ENCODE results near the gene KCNG2. TPM values are rescaled to one million over a fixed set of nuclear protein-coding genes. Genes with fewer than 3 reads are reported as not detected.

KCNG2 gene
- total RNA-seq, 2 experiments from 2014 or later: not detected

GRCh38 chr18:79779021-79779699, 18.6 kb upstream of the KCNG2 start:
- H3K9me2 ChIP-seq (ENCODE audit: insufficient read depth, low read length): no peaks in the 10 kb centered on the region
- CTCF ChIA-PET (ENCODE audit: unreplicated experiment): no interaction called here
- no peak overlapping the region for H3K4me2 ChIP-seq (ENCODE audit: low read length)
- no peak overlapping the region for H2AFZ ChIP-seq (ENCODE audit: low read length)
- no peak for DNase-seq (ENCODE audit: low spot score)
- no TSS peak for BruUV-seq (replicated peaks)
- H3K4me3 ChIP-seq (ENCODE audit: low read depth, low read length, poor library complexity, severe bottlenecking): no peak overlapping the region
- no peak overlapping the region for H3K27ac ChIP-seq (ENCODE audit: low read depth, low read length, poor library complexity, severe bottlenecking)
- no peaks in the 10 kb centered on the region for H3K36me3 ChIP-seq (ENCODE audit: insufficient read depth, low read length)
- no peaks in the 10 kb centered on the region for H3K4me1 ChIP-seq (ENCODE audit: insufficient read depth, low read length, poor library complexity, severe bottlenecking)
- H3K79me2 ChIP-seq (ENCODE audit: insufficient read depth, low read depth, low read length): no peaks in the 10 kb centered on the region
- intact Hi-C loops (cut with micrococcal nuclease; ENCODE audit: unreplicated experiment): no loop called here
- H4K20me1 ChIP-seq (ENCODE audit: insufficient read depth, low read length): no peaks in the 10 kb centered on the region
- POLR2A ChIA-PET: interaction anchor here (0.6 to 1.0 kb wide), 2 partner anchors 20 to 41 kb away, joined by 3 read pairs; no protein-coding TSS in a partner anchor
- H3K9me3 ChIP-seq (ENCODE audit: low read length): no peaks in the 10 kb centered on the region
- TF ChIP-seq EZH2phosphoT487 (IDR thresholded peaks at IDR 0.05; ENCODE audit: borderline replicate concordance, low read depth, low read length) (no peak), CTCF (conservative IDR thresholded peaks at IDR 0.05; ENCODE audit: low read length) (no peak)

DNA sequence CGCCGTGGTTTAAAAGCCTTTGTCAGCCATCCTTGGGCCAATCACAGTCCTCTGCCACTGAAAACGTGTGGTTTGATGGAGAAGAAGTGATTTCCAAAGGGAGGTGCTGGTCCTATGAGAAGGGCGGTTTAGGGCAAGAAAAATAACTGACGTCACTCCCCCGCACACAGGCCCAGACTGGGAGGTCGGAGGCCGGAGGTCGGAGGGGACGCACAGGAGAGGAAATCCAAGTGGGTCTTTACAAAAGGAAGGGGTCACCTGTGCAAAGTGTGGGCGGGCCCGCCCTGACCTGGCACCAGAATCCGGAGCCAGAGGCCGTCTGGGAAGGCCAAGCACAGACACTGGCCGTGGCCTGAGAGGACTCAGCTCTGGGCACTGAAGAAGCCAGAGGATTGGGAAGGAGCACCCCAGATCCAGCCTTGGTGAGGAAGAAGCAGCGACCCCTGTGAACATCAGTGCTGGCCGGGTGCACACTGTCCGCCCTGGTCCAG, 18.0 kb upstream of the KCNG2 start:
- Histone ChIP-seq H3K36me3 (ENCODE audit: insufficient read depth, low read length) (no peaks in the 10 kb centered on the region), H3K79me2 (ENCODE audit: insufficient read depth, low read depth, low read length) (no peaks in the 10 kb centered on the region), H3K9me3 (ENCODE audit: low read length) (no peaks in the 10 kb centered on the region), H3K4me3 (ENCODE audit: low read depth, low read length, poor library complexity, severe bottlenecking) (no peak overlapping the region), H4K20me1 (ENCODE audit: insufficient read depth, low read length) (no peaks in the 10 kb centered on the region), H3K4me1 (ENCODE audit: insufficient read depth, low read length, poor library complexity, severe bottlenecking) (no peaks in the 10 kb centered on the region), H3K9me2 (ENCODE audit: insufficient read depth, low read length) (no peaks in the 10 kb centered on the region), H2AFZ (ENCODE audit: low read length) (no peak overlapping the region), H3K4me2 (ENCODE audit: low read length) (no peak overlapping the region), H3K27ac (ENCODE audit: low read depth, low read length, poor library complexity, severe bottlenecking) (no peak overlapping the region)
- no peak for DNase-seq (ENCODE audit: low spot score)
- POLR2A ChIA-PET: no interaction called here
- intact Hi-C loops (cut with micrococcal nuclease; ENCODE audit: unreplicated experiment): no loop called here
- no peak for TF ChIP-seq EZH2phosphoT487 (IDR thresholded peaks at IDR 0.05; ENCODE audit: borderline replicate concordance, low read depth, low read length)
- TF ChIP-seq CTCF (conservative IDR thresholded peaks at IDR 0.05; ENCODE audit: low read length): no peak
- CTCF ChIA-PET (ENCODE audit: unreplicated experiment): no interaction called here
- BruUV-seq (replicated peaks): no TSS peak

DNA sequence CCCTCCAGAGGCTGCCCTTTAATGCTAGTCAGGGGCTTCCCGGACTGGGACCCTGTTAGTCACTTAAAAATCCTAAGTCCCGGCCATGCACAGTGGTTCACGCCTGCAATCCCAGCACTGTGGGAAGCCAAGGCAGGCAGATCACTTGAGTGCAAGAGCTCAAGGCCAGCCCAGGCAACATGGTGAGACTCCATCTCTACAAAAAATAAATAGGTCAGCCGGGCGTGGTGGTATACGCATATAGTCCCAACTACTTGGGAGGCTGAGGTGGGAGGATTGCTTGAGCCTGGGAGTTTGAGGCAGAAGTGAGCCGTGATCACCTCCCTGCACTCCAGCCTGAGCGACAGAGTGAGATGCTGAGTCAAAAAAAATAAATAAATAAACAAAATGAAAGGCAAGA, 17.2 kb upstream of the KCNG2 start:
- POLR2A ChIA-PET: no interaction called here
- CTCF ChIA-PET (ENCODE audit: unreplicated experiment): no interaction called here

More for the DNA sequence above, 17.2 kb upstream of the KCNG2 start:
- no peaks in the 10 kb centered on the region for H3K79me2 ChIP-seq (ENCODE audit: insufficient read depth, low read depth, low read length)
- H3K4me3 ChIP-seq (ENCODE audit: low read depth, low read length, poor library complexity, severe bottlenecking): no peak overlapping the region
- no peak overlapping the region for H3K4me2 ChIP-seq (ENCODE audit: low read length)
- intact Hi-C loops (cut with micrococcal nuclease; ENCODE audit: unreplicated experiment): no loop called here
- H3K9me2 ChIP-seq (ENCODE audit: insufficient read depth, low read length): no peaks in the 10 kb centered on the region
- no peaks in the 10 kb centered on the region for H4K20me1 ChIP-seq (ENCODE audit: insufficient read depth, low read length)
- no peak overlapping the region for H3K27ac ChIP-seq (ENCODE audit: low read depth, low read length, poor library complexity, severe bottlenecking)
- DNase-seq (ENCODE audit: low spot score): no peak
- H3K36me3 ChIP-seq (ENCODE audit: insufficient read depth, low read length): no peaks in the 10 kb centered on the region
- TF ChIP-seq EZH2phosphoT487 (IDR thresholded peaks at IDR 0.05; ENCODE audit: borderline replicate concordance, low read depth, low read length) (no peak), CTCF (conservative IDR thresholded peaks at IDR 0.05; ENCODE audit: low read length) (no peak)
- no TSS peak for BruUV-seq (replicated peaks)
- no peaks in the 10 kb centered on the region for H3K9me3 ChIP-seq (ENCODE audit: low read length)
- no peak overlapping the region for H2AFZ ChIP-seq (ENCODE audit: low read length)
- no peaks in the 10 kb centered on the region for H3K4me1 ChIP-seq (ENCODE audit: insufficient read depth, low read length, poor library complexity, severe bottlenecking)

Measured in OCI-LY7 (cell line).